ENCODE measurements around the gene KCNAB1. TPM values are rescaled to one million over a fixed set of nuclear protein-coding genes. Genes with fewer than 3 reads are reported as not detected.

KCNAB1 gene
- total and polyA plus RNA-seq, 2 donors (not counting 3 experiments of a cell fraction or from before 2014, with no cell fraction given) = 0.21 TPM; not detected in 1

DNA sequence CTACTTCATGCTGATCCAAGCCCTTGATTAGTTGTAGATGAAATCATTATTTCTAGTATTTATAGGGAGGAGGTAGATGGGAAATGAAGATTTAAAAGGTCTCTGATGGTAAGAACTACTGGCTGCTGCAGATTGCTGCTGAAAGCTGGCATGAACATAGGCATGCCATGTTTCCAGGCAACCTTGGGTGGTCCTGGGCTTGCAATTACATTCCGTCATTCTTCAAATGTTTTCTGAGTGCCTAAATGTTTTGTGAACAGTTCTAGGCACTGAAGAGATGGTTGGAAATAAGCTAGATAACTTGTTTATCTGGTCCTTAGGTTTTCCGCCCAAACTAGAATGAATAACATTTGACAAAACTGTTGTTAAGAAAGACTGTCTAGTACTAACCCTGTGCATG lies 95.8 kb downstream of the KCNAB1 start:
- FAIRE-seq = no peak
- dilution Hi-C loops (cut with MboI; ENCODE audit: extremely low pct_ligation_motif_present, low sequenced_read_pairs) = no loop called here
- POLR2A ChIA-PET = no interaction called here

GRCh38 chr3:156216852-156217251 lies 96.5 kb downstream of the KCNAB1 start:
- Histone ChIP-seq H3K9me1 (replicated peaks; ENCODE audit: control insufficient read depth, extremely low read depth, insufficient read depth, low read length) (no peaks in the 10 kb centered on the region), H3K9ac (replicated peaks; ENCODE audit: extremely low read depth, insufficient read depth, low read length) (no peak overlapping the region), H3K4me2 (ENCODE audit: insufficient read depth, low read length) (no peak overlapping the region), H3K36me3 (ENCODE audit: control insufficient read depth in 2 of 2, extremely low read depth in 1 of 2, insufficient read depth in 2 of 2, low read length in 2 of 2) (no peaks in the 10 kb centered on the region), H3K9me3 (replicated peaks; ENCODE audit: control insufficient read depth, insufficient read depth, low read length) (no peaks in the 10 kb centered on the region), H2AFZ (ENCODE audit: low read depth, low read length) (no peak overlapping the region), H3K27ac (ENCODE audit: insufficient read depth, low read depth, low read length) (no peak overlapping the region), H3K79me2 (ENCODE audit: control insufficient read depth, insufficient read depth, low read length) (no peaks in the 10 kb centered on the region), H3K4me3 (replicated peaks in 1 of 3; ENCODE audit: insufficient read depth in 1 of 3, low read depth in 1 of 3, low read length in 3 of 3) (no peak overlapping the region), H3K4me1 (ENCODE audit: control insufficient read depth, extremely low read depth, insufficient read depth, low read length) (peaks cover 8% of the 10 kb centered on the region), H3K27me3 (ENCODE audit: control insufficient read depth in 2 of 2, insufficient read depth in 2 of 2, low read length in 2 of 2) (no peaks in the 10 kb centered on the region), H4K20me1 (replicated peaks; ENCODE audit: control insufficient read depth, extremely low read depth, insufficient read depth, low read length) (no peaks in the 10 kb centered on the region)
- intact Hi-C loops (cut with micrococcal nuclease) (no loop called here), dilution Hi-C loops (cut with MboI; ENCODE audit: extremely low pct_ligation_motif_present, low sequenced_read_pairs) (no loop called here)
- no TSS peak for BruUV-seq (replicated peaks)
- DNase-seq (ENCODE audit: low read depth, low spot score) (no peak), FAIRE-seq (no peak)
- no peak for TF ChIP-seq GATA2 (IDR thresholded peaks at IDR 0.05; ENCODE audit: insufficient read depth, insufficient read length, low read depth, low read length)
- TF ChIP-seq POLR2A (IDR thresholded peaks at IDR 0.05; ENCODE audit: low read depth, low read length) = no peak
- no peak for TF ChIP-seq POLR2AphosphoS5 (IDR thresholded peaks at IDR 0.05; ENCODE audit: insufficient read depth, low read depth, low read length)
- no peak for TF ChIP-seq EZH2 (IDR thresholded peaks at IDR 0.05; ENCODE audit: borderline replicate concordance, low read depth, low read length, severe bottlenecking)
- ChIA-PET CTCF (interaction anchor here (1.1 to 1.5 kb wide), 3 partner anchors 30 to 233 kb away, joined by 3 read pairs; no protein-coding TSS in a partner anchor), POLR2A (no interaction called here)

More for the DNA sequence above, 95.8 kb downstream of the KCNAB1 start:
- Histone ChIP-seq H3K27ac (ENCODE audit: insufficient read depth, low read depth, low read length) (no peak overlapping the region), H3K36me3 (ENCODE audit: control insufficient read depth in 2 of 2, extremely low read depth in 1 of 2, insufficient read depth in 2 of 2, low read length in 2 of 2) (no peaks in the 10 kb centered on the region), H3K4me1 (ENCODE audit: control insufficient read depth, extremely low read depth, insufficient read depth, low read length) (peaks cover 13% of the 10 kb centered on the region), H3K4me2 (ENCODE audit: insufficient read depth, low read length) (no peak overlapping the region), H3K27me3 (ENCODE audit: control insufficient read depth in 2 of 2, insufficient read depth in 2 of 2, low read length in 2 of 2) (no peaks in the 10 kb centered on the region), H3K9ac (replicated peaks; ENCODE audit: extremely low read depth, insufficient read depth, low read length) (no peak overlapping the region), H2AFZ (ENCODE audit: low read depth, low read length) (no peak overlapping the region), H3K9me1 (replicated peaks; ENCODE audit: control insufficient read depth, extremely low read depth, insufficient read depth, low read length) (no peaks in the 10 kb centered on the region), H3K4me3 (replicated peaks in 1 of 3; ENCODE audit: insufficient read depth in 1 of 3, low read depth in 1 of 3, low read length in 3 of 3) (no peak overlapping the region), H4K20me1 (replicated peaks; ENCODE audit: control insufficient read depth, extremely low read depth, insufficient read depth, low read length) (no peaks in the 10 kb centered on the region), H3K79me2 (ENCODE audit: control insufficient read depth, insufficient read depth, low read length) (no peaks in the 10 kb centered on the region), H3K9me3 (replicated peaks; ENCODE audit: control insufficient read depth, insufficient read depth, low read length) (no peaks in the 10 kb centered on the region)
- no peak for TF ChIP-seq JUN (IDR thresholded peaks at IDR 0.05; ENCODE audit: borderline replicate concordance, insufficient read depth, insufficient read length, low read depth)
- TF ChIP-seq, protein P1, sequence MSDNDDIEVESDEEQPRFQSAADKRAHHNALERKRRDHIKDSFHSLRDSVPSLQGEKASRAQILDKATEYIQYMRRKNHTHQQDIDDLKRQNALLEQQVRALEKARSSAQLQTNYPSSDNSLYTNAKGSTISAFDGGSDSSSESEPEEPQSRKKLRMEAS (IDR thresholded peaks at IDR 0.05; ENCODE audit: insufficient read depth, insufficient read length) = no peak
- no peak for DNase-seq (ENCODE audit: low read depth, low spot score)
- no TSS peak for BruUV-seq (replicated peaks)
- intact Hi-C loops (cut with micrococcal nuclease) = no loop called here
- CTCF ChIA-PET = interaction anchor here (1.5 kb wide), 1 partner anchor 167 kb away, joined by 3 read pairs; no protein-coding TSS in a partner anchor

All from endothelial cell of umbilical vein (primary cell).